Vagina (tissue), 2 donors: Measurements from ENCODE around the gene N4BP2. TPM values are rescaled to one million over a fixed set of nuclear protein-coding genes. Genes with fewer than 3 reads are reported as not detected.

Experiments used
- DNase-seq, 2 donors: peaks; one replicate each; pipeline ENCODE4 v3.0.0-alpha.2; 2017; ENCODE audit errors: extremely low spot score in 2 of 2
- H3K27ac ChIP-seq: fragments of 200-600 bp; sonication (generic); one replicate; pipeline ENCODE4 v1.5.1; 2019
- H3K27me3 ChIP-seq: fragments of 200-600 bp; sonication (generic); one replicate; pipeline ENCODE4 v1.5.1; 2019
- H3K36me3 ChIP-seq, 2 donors: fragments of 200-600 bp; sonication (generic); one replicate each; pipeline ENCODE4 v1.5.1; 2017 to 2019
- H3K4me1 ChIP-seq: fragments of 200-600 bp; sonication (generic); one replicate; pipeline ENCODE4 v1.5.1; 2019
- H3K4me3 ChIP-seq, 2 donors: fragments of 200-600 bp; sonication (generic); 1 replicate in 1 of 2; 2 replicates in 1 of 2; pipeline ENCODE4 v1.5.1; 2016 to 2019
- H3K9me3 ChIP-seq: fragments of 200-600 bp; sonication (generic); one replicate; pipeline ENCODE4 v1.5.1; 2019
- POLR2A ChIP-seq, 2 donors: fragments of 450-650 bp; IDR thresholded peaks; one replicate each; pipeline ENCODE4 v1.6.1; 2017; ENCODE audit warnings: antibody characterized with exemption in 2 of 2, mild to moderate bottlenecking in 2 of 2, moderate library complexity in 2 of 2
- POLR2AphosphoS5 ChIP-seq, 2 donors: sonication (generic); formaldehyde crosslinking; IDR thresholded peaks; one replicate each; pipeline ENCODE4 v1.9.0; 2017; ENCODE audit warnings: antibody characterized with exemption in 2 of 2, mild to moderate bottlenecking in 2 of 2, low read depth in 1 of 2; ENCODE audit not compliant: insufficient read depth in 1 of 2
- intact Hi-C: fragments of 100-400 bp; cut with DNase I; formaldehyde crosslinking; loops from one replicate; pipeline ENCODE4 v1.15.1; 2023
- total RNA-seq: library from RNA; depleted of rRNA; stranded (reverse); fragments of >200 nt; gene quantifications from one replicate; pipeline ENCODE4 v1.2.3, GENCODE V29; 2016
- TF ChIP-seq, protein P1 (sequence below), 3 experiments: fragments of 450-650 bp in 2 of 3; fragments of 200-600 bp in 1 of 3; sonication (generic) in 1 of 3; IDR thresholded peaks; one replicate each; pipeline ENCODE4 v1.5.1; 2017 to 2019; ENCODE audit warnings: antibody characterized with exemption in 3 of 3, mild to moderate bottlenecking in 2 of 3, moderate library complexity in 2 of 3

Gene N4BP2
- total RNA-seq, 1 donor from 2014 or later = 7.4 TPM

GRCh38 chr4:40112027-40112792 is 55.6 kb downstream of the N4BP2 start:
- Histone ChIP-seq H3K9me3 (no peaks in the 10 kb centered on the region), H3K4me3 (no peak overlapping the region), H3K4me1 (no peaks in the 10 kb centered on the region), H3K27ac (no peak overlapping the region), H3K27me3 (no peaks in the 10 kb centered on the region), H3K36me3 (peaks cover 0 to 10% of the 10 kb centered on the region in 2 donors)
- no peak for DNase-seq
- intact Hi-C loops = no loop called here
- TF ChIP-seq, protein P1, sequence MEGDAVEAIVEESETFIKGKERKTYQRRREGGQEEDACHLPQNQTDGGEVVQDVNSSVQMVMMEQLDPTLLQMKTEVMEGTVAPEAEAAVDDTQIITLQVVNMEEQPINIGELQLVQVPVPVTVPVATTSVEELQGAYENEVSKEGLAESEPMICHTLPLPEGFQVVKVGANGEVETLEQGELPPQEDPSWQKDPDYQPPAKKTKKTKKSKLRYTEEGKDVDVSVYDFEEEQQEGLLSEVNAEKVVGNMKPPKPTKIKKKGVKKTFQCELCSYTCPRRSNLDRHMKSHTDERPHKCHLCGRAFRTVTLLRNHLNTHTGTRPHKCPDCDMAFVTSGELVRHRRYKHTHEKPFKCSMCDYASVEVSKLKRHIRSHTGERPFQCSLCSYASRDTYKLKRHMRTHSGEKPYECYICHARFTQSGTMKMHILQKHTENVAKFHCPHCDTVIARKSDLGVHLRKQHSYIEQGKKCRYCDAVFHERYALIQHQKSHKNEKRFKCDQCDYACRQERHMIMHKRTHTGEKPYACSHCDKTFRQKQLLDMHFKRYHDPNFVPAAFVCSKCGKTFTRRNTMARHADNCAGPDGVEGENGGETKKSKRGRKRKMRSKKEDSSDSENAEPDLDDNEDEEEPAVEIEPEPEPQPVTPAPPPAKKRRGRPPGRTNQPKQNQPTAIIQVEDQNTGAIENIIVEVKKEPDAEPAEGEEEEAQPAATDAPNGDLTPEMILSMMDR (IDR thresholded peaks at IDR 0.05) = no peak
- no peak for TF ChIP-seq POLR2AphosphoS5 (IDR thresholded peaks at IDR 0.05; ENCODE audit: insufficient read depth in 1 of 2, low read depth in 1 of 2)
- TF ChIP-seq POLR2A (IDR thresholded peaks at IDR 0.05) = no peak

DNA sequence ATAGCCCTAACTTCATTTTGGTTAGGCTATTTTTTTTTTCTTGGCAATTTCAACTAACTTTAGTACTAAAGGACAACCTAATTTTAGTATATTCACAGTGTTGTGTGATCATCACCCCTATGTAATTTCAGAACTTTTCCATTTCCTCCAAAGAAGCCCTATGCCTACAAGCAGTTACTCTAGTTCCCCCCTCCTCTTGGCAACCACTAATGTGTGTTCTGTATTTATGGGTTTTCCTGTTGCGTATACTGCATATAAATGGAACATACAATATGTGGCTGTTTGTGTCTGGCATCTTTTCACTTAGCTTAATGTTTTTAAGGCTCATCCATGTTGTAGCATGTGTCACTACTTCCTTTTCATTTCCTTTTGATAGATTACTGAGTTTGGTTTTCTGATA is 57.6 kb downstream of the N4BP2 start:
- Histone ChIP-seq H3K27me3 (no peaks in the 10 kb centered on the region), H3K27ac (no peak overlapping the region), H3K4me3 (no peak overlapping the region), H3K4me1 (no peaks in the 10 kb centered on the region), H3K36me3 (peaks cover 0 to 11% of the 10 kb centered on the region in 2 donors), H3K9me3 (no peaks in the 10 kb centered on the region)
- TF ChIP-seq, protein P1 (IDR thresholded peaks at IDR 0.05) = no peak
- TF ChIP-seq POLR2A (IDR thresholded peaks at IDR 0.05) = no peak
- TF ChIP-seq POLR2AphosphoS5 (IDR thresholded peaks at IDR 0.05; ENCODE audit: insufficient read depth in 1 of 2, low read depth in 1 of 2) = no peak
- no peak for DNase-seq
- intact Hi-C loops = no loop called here

DNA sequence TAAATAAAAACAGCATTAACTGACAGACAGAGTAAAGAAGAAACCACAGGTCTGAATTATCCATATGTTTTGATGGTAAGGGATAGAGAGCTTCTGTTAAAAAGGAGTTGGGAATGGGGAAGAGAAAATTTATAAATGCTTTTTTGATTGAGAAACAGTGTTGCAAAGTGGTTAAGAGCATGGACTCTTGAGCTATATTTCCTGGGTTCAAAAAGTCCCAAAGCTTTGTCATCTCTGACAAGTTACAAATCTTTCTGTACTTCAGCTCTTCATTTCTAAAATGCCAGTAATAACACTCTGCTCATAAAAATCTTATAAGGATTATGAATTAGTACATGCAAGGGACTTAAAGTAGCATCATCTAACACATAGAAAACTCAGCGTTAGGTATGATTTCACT is 62.2 kb downstream of the N4BP2 start:
- H3K4me3 ChIP-seq = no peak overlapping the region
- H3K4me1 ChIP-seq = no peaks in the 10 kb centered on the region
- no peak for DNase-seq
- H3K36me3 ChIP-seq = peaks cover 0 to 6% of the 10 kb centered on the region in 2 donors
- H3K27me3 ChIP-seq = no peaks in the 10 kb centered on the region
- no peaks in the 10 kb centered on the region for H3K9me3 ChIP-seq
- intact Hi-C loops = no loop called here
- TF ChIP-seq POLR2A (IDR thresholded peaks at IDR 0.05) = no peak
- TF ChIP-seq, protein P1 (IDR thresholded peaks at IDR 0.05) = no peak
- TF ChIP-seq POLR2AphosphoS5 (IDR thresholded peaks at IDR 0.05; ENCODE audit: insufficient read depth in 1 of 2, low read depth in 1 of 2) = no peak
- H3K27ac ChIP-seq = no peak overlapping the region

- TF ChIP-seq POLR2A (IDR thresholded peaks at IDR 0.05) = no peak
- TF ChIP-seq, protein P1 (IDR thresholded peaks at IDR 0.05) = no peak
- no peak for TF ChIP-seq POLR2AphosphoS5 (IDR thresholded peaks at IDR 0.05; ENCODE audit: insufficient read depth in 1 of 2, low read depth in 1 of 2)
- intact Hi-C loops = no loop called here
- Histone ChIP-seq H3K9me3 (no peaks in the 10 kb centered on the region), H3K27ac (no peak overlapping the region), H3K36me3 (peaks cover 0 to 6% of the 10 kb centered on the region in 2 donors), H3K4me3 (no peak overlapping the region), H3K4me1 (no peaks in the 10 kb centered on the region), H3K27me3 (no peaks in the 10 kb centered on the region)
- no peak for DNase-seq
These were observed 62.7 kb downstream of the N4BP2 start for GRCh38 chr4:40119344-40119743.

GRCh38 chr4:40121515-40121914 is 64.9 kb downstream of the N4BP2 start:
- no peak for DNase-seq
- intact Hi-C loops = no loop called here
- H3K27ac ChIP-seq = no peak overlapping the region
- no peaks in the 10 kb centered on the region for H3K27me3 ChIP-seq
- H3K4me3 ChIP-seq = no peak overlapping the region
- H3K36me3 ChIP-seq = peaks cover 0 to 6% of the 10 kb centered on the region in 2 donors
- no peaks in the 10 kb centered on the region for H3K4me1 ChIP-seq
- TF ChIP-seq, protein P1 (IDR thresholded peaks at IDR 0.05) = no peak
- TF ChIP-seq POLR2AphosphoS5 (IDR thresholded peaks at IDR 0.05; ENCODE audit: insufficient read depth in 1 of 2, low read depth in 1 of 2) (no peak), POLR2A (IDR thresholded peaks at IDR 0.05) (no peak)
- H3K9me3 ChIP-seq = no peaks in the 10 kb centered on the region
